ENCODE data around the gene KLHDC7B.

DNA sequence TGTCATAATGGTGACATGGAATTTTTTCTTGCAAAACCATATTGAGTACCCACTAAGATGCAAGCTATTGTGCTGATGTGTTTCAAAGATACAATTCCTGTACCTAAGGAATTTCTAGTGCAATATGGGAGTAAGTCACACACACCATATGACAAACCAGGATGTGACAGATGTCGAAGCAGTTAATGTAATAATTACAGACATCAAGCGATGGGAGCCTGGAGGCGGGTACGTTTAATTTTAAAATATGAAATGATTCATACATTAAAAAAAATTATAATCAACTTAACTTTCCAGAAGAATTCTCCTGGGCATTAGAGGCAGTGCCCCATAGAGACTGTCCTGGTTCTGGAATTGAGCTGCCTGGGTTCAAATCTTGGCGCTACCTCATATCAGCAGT, 11.0 kb downstream of the KLHDC7B start:
- TF ChIP-seq EZH2 (IDR thresholded peaks at IDR 0.05; ENCODE audit: insufficient read depth, low read length) = no peak
- TF ChIP-seq, protein P1, sequence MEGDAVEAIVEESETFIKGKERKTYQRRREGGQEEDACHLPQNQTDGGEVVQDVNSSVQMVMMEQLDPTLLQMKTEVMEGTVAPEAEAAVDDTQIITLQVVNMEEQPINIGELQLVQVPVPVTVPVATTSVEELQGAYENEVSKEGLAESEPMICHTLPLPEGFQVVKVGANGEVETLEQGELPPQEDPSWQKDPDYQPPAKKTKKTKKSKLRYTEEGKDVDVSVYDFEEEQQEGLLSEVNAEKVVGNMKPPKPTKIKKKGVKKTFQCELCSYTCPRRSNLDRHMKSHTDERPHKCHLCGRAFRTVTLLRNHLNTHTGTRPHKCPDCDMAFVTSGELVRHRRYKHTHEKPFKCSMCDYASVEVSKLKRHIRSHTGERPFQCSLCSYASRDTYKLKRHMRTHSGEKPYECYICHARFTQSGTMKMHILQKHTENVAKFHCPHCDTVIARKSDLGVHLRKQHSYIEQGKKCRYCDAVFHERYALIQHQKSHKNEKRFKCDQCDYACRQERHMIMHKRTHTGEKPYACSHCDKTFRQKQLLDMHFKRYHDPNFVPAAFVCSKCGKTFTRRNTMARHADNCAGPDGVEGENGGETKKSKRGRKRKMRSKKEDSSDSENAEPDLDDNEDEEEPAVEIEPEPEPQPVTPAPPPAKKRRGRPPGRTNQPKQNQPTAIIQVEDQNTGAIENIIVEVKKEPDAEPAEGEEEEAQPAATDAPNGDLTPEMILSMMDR (IDR thresholded peaks at IDR 0.05; ENCODE audit: insufficient read depth, low read depth, low read length) = no peak

Data from astrocyte (in vitro differentiated cells and primary cell).